ENCODE data around the gene CHPF2. TPM values are rescaled to one million over a fixed set of nuclear protein-coding genes. Genes with fewer than 3 reads are reported as not detected.

The CHPF2 gene
- total RNA-seq, 6 experiments from 2014 or later, result 125 to 171 (median 138) TPM

DNA sequence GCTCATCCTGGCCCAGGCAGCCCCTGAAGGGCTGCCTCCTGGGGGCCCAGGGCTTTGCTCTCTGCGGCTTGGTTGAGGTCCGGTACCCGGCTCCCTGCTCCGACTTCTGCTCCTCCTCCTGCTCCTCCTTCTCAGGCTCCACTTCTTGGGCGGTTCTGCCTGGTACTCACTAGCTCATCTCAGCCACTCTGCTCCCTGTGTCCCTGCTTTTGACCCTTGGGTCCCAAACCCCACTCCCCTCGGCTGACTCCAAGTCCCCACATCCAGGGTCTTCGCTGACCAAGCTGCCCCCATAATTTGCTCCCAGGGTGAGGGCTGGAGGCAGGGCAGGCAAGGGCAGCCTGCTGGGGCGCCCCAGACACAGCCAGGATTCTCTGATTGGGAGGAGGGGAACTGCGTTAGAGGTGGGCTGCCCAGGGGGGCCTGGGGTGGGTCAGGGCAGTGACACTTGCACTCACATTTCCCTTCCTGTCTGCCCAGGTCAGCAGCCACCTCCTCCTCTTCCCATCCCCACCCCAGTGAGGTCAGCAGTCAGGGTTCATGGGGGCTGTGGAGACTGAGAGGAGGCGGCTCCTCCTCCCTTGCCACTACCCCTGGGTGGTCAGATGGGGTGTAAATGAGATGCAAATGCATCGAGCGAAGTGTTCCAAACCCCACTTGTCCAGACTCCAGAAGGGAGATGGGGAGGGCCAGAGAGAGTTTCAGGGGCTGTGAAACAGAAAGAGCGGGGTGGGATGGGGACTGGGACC lies 14.0 kb downstream of the CHPF2 start:
- Mint-ChIP-seq H3K4me3 (peak overlapping the region; percentile 95), H3K4me1 (ENCODE audit: low read depth) (peaks cover 43% of the 10 kb centered on the region), H3K36me3 (ENCODE audit: low read depth) (no peaks in the 10 kb centered on the region), H3K9me3 (no peaks in the 10 kb centered on the region), H3K27me3 (ENCODE audit: insufficient read depth) (peaks cover 7% of the 10 kb centered on the region), H3K27ac (peak overlapping the region; percentile 85; the same call in 1 of the 2 replicates)
- TF ChIP-seq, protein P1, sequence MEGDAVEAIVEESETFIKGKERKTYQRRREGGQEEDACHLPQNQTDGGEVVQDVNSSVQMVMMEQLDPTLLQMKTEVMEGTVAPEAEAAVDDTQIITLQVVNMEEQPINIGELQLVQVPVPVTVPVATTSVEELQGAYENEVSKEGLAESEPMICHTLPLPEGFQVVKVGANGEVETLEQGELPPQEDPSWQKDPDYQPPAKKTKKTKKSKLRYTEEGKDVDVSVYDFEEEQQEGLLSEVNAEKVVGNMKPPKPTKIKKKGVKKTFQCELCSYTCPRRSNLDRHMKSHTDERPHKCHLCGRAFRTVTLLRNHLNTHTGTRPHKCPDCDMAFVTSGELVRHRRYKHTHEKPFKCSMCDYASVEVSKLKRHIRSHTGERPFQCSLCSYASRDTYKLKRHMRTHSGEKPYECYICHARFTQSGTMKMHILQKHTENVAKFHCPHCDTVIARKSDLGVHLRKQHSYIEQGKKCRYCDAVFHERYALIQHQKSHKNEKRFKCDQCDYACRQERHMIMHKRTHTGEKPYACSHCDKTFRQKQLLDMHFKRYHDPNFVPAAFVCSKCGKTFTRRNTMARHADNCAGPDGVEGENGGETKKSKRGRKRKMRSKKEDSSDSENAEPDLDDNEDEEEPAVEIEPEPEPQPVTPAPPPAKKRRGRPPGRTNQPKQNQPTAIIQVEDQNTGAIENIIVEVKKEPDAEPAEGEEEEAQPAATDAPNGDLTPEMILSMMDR (IDR thresholded peaks at IDR 0.05), result no peak
- DNase-seq, result no peak

DNA sequence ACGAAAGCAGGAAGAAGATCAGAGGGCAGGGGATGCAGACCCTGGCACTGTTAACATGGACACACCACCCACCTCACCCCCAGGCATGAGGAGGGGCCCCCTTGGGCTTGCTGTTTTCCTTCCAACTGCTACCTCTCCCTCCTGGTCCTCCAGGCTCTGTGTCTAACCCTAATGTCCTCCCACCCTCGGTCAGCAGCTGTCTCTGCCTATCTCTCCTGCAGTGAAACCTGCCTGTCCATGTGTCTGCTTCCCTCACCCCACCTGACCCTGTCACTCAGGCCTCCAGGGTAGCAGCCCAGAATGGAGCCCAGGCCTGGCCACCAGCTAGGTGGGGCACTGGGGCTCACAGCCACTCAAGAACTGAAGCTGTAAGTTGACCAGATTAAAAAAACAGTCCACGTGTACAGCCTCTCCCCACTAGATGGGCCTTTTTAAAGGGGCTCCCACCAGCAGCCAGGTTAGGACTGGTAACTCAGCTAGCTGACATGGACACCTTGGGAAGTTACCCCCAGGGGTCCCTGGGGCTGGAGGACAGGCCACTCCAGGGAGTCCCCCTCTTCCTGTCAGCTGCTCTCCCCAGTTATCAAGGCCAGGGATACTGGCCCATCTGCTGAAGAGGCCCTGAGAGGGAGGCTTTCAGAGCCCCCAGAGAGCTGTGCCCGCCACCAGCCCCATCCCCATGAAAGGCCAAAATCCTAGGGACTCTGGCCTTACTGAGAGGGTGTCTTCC lies 14.7 kb downstream of the CHPF2 start:
- no peak for DNase-seq
- Mint-ChIP-seq H3K4me3 (peak overlapping the region; percentile 95), H3K27ac (peak overlapping the region; percentile 85), H3K36me3 (ENCODE audit: low read depth) (no peaks in the 10 kb centered on the region), H3K9me3 (no peaks in the 10 kb centered on the region), H3K27me3 (ENCODE audit: insufficient read depth) (peaks cover 7% of the 10 kb centered on the region), H3K4me1 (ENCODE audit: low read depth) (peaks cover 45% of the 10 kb centered on the region)
- TF ChIP-seq, protein P1 (IDR thresholded peaks at IDR 0.05), result no peak

DNA sequence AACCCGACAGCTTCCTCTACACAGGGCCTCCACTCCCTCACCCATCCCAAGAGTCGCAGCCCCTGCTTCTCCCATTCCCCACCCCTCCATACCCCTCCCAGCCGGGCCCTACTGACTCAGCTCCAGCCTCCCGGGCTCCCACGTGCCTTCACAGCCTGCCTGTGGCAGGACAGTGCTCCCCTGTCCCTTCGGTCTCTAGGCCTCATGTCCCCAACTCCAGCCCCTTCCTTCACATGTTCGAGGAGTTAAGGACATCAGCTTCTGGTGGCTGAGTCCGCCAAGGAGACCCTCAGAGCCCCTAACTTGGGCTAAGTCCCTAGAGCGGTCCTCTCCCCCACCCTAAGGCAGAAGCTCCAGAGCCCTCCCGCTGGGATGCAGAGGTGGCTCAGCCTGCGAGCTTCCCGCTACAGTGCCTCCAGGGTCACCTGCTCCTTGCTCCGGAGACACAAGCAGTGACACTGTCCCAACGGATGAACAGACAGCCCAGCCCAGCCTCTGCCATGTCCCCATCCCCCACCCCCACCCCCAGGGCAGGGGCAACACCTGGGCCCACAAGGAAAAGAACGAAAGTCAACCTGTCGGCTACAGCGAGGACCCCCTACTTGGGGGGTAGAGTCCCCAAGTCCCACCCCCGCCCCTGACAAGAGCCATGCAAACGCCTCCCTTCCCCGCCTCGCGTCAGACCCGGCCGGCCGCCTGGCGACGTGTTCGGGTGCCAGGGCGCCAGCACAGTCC lies 15.5 kb downstream of the CHPF2 start:
- peaks cover 6% of the 10 kb centered on the region for H3K27me3 Mint-ChIP-seq (ENCODE audit: insufficient read depth)
- H3K9me3 Mint-ChIP-seq, result no peaks in the 10 kb centered on the region
- TF ChIP-seq, protein P1 (IDR thresholded peaks at IDR 0.05), result no peak
- peak overlapping the region; percentile 85 for H3K27ac Mint-ChIP-seq
- no peak for DNase-seq
- H3K36me3 Mint-ChIP-seq (ENCODE audit: low read depth), result no peaks in the 10 kb centered on the region
- H3K4me1 Mint-ChIP-seq (ENCODE audit: low read depth), result peaks cover 52% of the 10 kb centered on the region
- H3K4me3 Mint-ChIP-seq, result peak overlapping the region; percentile 95

DNA sequence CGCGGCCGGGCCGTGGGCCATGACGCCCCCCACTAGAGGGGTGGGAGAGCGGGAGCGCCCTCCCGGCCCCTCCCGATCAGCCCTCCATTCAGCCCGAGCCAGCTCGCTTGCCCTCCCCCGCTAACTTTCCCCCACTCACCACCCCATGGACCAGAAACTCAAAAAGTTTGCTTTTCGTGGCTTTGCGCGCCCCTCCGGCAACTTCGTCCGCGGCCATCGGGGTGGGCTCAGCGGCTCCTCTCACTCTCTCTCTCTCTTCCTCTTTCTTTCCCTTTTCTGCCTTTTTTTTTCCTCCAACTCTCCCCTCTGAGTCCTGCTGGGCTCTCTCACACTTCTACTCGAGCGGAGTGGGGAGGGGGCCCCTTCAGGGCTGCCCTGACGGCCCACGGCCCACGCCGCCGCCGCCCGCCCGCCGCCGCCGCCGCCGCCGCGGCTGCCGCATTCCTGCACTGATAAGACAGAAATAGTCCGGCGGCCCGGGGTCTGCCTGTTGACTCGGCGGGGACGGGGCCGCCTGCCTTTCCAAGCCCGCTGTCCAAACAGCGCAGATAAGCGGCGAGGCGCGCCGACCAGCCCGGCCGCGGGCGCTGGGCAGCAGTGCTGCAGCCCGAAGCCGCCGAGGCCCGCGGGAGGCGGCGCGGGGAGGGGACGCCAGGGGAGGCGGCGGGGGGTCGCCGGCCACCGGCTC lies 16.2 kb downstream of the CHPF2 start, which contains the start of gene SMARCD3:
Gene SMARCD3 (minus strand): TSS at position 349 of the 688 bp plus-strand sequence. CDS start 132 bp downstream, at position 217.
- DNase-seq, result peak; percentile 17
- Mint-ChIP-seq H3K4me3 (peak within 1 kb of the TSS; percentile 95), H3K27ac (peak within 1 kb of the TSS; percentile 85), H3K9me3 (no peaks in the 10 kb centered on the region), H3K36me3 (ENCODE audit: low read depth) (no peaks in the 10 kb centered on the region), H3K27me3 (ENCODE audit: insufficient read depth) (no peaks in the 10 kb centered on the region; the same call in 1 of the 2 replicates), H3K4me1 (ENCODE audit: low read depth) (peaks cover 55% of the 10 kb centered on the region)
- TF ChIP-seq, protein P1 (IDR thresholded peaks at IDR 0.05), result no peak

Data from HFFc6 (cell line).